Panc1 (cell line): Measurements from ENCODE around the gene RSAD1.
"Not testable (repeated sequence)": the region's sequence is repeated elsewhere in the genome, so short reads cannot be mapped to it uniquely, and the experiment has no call there.

Source experiments
- CTCF ChIP-seq: fragments of 450-650 bp; IDR thresholded peaks from 2 replicates; pipeline ENCODE4 v1.5.1; 2017; ENCODE audit warnings: mild to moderate bottlenecking
- POLR2AphosphoS5 ChIP-seq: IDR thresholded peaks from 2 replicates; pipeline ENCODE4 v1.6.1; 2012; ENCODE audit warnings: mild to moderate bottlenecking, low read depth, low read length, moderate library complexity
- REST ChIP-seq, 2 experiments: IDR thresholded peaks; 2 replicates each; pipeline ENCODE4 v1.6.1; 2011 to 2012; ENCODE audit warnings: low read depth in 2 of 2, control low read depth in 1 of 2, low read length in 1 of 2, mild to moderate bottlenecking in 1 of 2, moderate library complexity in 1 of 2; ENCODE audit not compliant: insufficient read depth in 1 of 2

GRCh38 chr17:50475775-50476544 is 2.7 kb upstream of the RSAD1 start:
- not testable (repeated sequence) for TF ChIP-seq CTCF; POLR2AphosphoS5; REST (IDR thresholded peaks at IDR 0.05; ENCODE audit: insufficient read depth in 1 of 2, low read depth in 2 of 2, low read length in 1 of 2)
